ENCODE data around the gene CDC34.

Gene CDC34

DNA sequence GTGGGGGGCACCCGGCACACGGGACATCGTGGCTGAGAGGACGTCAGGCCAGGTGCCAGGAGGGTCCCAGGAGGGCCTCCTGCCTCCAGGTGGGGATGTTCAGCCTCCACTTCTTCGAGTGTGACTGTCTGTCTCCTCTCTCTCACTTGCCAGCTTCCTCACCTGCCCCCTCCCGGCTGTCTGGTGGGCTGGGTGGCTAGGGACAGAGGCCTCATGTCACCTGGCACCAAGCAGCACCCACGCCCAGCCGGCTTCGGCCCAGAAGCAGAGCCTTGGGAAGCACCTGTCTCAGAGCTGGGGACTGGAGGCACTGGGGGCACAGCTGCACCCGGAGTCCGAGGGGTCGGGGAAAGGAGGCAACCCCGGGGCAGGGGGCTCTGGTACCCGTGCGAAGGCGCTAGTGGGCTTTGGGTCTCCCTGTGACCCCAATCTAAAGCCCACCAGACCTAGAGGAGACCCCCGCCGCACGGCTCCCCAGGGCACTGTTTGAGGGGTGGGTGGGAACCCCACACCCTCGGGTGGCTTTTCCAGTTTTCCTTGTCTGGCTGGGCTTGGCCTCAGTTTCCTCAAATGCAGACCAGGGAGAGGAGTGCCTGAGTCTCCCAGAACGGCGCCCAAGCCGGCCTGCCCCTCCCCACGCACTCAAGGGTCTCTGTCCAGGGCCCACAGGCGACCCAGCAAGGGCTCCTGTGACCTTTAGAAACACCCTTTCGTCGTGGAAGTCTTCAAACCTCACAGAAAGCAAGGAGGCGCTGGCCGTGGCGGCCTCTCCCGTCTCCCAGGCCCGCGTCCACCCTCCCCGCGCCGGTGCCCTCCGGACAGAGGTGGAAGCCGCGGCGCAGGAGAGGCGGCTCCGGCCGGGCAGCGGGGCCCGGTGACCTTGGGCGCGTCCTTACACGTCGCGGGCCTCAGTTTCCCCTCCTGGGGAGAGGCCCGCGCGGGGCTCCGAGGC, 57.5 kb downstream of the CDC34 start:
- no peak for DNase-seq (ENCODE audit: low read depth)

DNA sequence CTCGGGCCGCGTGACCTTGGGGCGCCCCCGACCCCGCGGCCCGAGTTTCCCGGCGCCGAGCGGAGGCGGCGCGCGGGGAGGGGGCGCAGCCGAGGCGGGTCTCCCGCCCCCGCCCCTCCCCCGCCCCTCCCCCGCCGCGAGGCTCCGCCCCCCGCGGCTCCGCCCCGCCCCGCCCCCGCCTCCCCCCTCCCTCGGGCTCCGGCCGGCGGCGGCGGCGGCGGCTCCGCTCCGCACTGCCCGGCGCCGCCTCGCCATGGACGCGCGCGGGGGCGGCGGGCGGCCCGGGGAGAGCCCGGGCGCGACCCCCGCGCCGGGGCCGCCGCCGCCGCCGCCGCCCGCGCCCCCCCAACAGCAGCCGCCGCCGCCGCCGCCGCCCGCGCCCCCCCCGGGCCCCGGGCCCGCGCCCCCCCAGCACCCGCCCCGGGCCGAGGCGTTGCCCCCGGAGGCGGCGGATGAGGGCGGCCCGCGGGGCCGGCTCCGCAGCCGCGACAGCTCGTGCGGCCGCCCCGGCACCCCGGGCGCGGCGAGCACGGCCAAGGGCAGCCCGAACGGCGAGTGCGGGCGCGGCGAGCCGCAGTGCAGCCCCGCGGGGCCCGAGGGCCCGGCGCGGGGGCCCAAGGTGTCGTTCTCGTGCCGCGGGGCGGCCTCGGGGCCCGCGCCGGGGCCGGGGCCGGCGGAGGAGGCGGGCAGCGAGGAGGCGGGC, 58.3 kb downstream of the CDC34 start, which contains the start of gene HCN2:
TSS of gene HCN2 (plus strand) at position 189 of the 703 bp plus-strand sequence. CDS start at position 254, 65 bp downstream.
- DNase-seq (ENCODE audit: low read depth) = no peak

DNA sequence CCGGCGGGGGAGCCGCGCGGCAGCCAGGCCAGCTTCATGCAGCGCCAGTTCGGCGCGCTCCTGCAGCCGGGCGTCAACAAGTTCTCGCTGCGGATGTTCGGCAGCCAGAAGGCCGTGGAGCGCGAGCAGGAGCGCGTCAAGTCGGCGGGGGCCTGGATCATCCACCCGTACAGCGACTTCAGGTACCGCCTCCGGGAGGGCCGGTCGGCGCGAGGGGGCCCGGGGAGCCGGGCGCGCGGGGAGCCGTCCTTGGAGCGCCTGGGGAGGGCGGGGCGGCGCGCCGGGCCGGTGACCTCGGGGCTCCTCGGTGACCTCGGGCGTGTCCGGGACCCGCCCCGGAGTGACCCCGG, 58.8 kb downstream of the CDC34 start:
- DNase-seq (ENCODE audit: low read depth) = peak; percentile 54

DNA sequence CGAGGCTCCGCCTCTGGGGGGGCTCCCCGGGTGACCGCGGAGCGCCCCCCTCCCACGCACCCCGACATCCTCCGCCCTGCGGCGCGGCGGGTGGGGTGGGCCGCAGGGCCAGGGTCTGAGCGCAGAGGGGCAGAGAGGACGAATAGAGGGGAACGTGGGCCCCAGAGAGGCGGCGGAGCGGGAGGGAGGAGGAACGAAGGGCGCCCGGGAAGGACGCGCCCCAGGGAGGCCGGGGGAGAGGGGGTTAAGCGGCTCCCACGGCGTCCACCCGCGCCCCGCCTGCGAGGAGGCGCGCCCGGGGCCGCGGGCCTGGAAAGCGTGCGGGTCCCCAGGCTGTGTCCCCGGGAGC, 59.2 kb downstream of the CDC34 start:
- no peak for DNase-seq (ENCODE audit: low read depth)

DNA sequence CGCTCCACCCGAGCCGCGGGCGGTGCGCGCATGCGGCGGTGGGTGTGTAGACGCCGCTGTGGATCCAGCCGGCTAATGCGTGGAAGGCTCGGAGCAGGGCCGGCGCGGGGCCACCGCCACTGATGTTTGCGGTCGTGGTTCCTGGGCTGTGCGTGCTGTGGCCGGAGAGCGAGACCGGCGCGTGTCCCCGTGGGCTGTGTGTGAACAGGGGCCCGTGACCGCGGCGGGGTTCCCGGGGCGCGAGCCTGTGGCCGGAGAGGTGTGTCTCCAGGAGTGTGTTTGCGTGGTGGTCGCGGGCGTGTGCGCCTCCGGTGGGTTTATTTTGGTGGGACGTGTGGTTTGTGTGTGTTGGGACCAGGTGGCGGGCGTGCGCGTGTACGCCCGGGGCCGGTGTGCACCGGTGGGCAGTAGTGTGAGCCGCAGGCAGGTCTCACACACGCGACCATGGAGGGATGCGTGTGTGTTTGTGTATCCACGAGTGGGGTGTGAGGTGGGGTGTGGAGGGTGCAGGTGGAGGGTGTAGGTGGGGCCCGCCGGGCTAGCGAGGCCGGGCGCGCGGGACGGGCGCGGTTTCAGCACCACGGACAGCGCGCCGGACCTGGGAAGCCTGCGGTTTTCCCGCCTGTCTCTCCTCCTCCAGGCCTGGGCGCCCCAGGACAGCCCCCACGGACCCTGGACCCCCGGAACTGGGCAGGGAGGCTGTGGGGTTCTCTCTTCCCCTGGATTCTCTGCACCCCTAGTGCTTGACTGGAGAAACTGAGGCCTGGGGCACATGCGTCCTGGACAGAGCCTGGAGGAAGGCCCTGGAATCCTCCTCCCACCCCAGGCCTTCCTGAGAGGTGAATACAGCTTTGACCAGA, 59.8 kb downstream of the CDC34 start:
- no peak for DNase-seq (ENCODE audit: low read depth)

Data from EH (cell line).